ENCODE data around the gene IL4R. TPM values are rescaled to one million over a fixed set of nuclear protein-coding genes. Genes with fewer than 3 reads are reported as not detected.

Gene IL4R
- total and polyA plus RNA-seq, 2 of the 8 experiments (the other 6 are each of a cell fraction or from before 2014, with no cell fraction given) = 29.1 to 29.4 TPM

DNA sequence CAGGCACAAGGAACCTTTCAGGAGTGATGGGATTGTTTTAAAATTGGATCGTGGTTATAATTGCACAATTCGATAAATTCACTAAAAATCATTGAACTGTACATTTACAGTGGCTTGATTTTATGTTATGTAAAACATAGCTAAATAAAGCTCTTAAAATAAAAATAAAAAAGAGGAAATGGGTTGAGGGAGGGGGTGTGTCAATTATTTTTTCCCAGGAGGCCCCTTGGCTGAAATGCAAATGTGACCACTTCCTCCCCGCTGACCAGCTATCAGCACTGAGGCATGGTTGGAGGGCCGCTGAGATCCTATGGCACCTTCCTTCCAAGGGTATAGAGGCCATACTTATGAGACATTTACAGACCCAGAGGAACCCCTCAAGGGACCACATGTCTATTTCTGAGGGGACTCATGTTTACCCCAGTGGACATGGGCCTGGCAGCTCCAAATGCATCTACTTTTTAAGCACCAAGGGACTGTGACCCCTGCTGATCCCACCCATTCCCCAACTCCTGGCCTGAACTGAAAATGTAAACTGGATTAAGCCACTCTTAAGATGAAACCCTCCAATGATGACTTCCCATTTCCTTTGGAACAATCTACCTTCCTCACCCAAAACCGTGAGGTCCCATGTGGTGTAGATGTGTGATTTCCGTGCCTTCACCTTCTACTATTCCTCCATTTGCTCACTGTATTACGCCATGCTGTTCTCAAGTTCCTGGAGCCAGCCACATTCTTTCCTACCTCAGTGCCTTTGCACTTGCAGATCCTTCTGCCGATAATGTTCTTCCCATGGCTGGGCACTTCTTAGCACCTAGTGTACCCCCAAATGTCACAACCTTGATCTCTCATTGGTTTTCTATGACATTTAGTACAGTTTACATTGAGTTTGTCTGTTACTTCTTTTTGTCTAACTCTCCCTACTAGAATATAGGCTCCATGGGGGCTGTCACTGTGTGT is 85.4 kb downstream of the IL4R start (continued):
- TF ChIP-seq EP300 (IDR thresholded peaks at IDR 0.05; ENCODE audit: borderline replicate concordance in 1 of 2, low read depth in 2 of 2, low read length in 2 of 2) = no peak
- TF ChIP-seq BRCA1 (IDR thresholded peaks at IDR 0.05; ENCODE audit: low read depth, low read length) = no peak
- TF ChIP-seq, protein P1, sequence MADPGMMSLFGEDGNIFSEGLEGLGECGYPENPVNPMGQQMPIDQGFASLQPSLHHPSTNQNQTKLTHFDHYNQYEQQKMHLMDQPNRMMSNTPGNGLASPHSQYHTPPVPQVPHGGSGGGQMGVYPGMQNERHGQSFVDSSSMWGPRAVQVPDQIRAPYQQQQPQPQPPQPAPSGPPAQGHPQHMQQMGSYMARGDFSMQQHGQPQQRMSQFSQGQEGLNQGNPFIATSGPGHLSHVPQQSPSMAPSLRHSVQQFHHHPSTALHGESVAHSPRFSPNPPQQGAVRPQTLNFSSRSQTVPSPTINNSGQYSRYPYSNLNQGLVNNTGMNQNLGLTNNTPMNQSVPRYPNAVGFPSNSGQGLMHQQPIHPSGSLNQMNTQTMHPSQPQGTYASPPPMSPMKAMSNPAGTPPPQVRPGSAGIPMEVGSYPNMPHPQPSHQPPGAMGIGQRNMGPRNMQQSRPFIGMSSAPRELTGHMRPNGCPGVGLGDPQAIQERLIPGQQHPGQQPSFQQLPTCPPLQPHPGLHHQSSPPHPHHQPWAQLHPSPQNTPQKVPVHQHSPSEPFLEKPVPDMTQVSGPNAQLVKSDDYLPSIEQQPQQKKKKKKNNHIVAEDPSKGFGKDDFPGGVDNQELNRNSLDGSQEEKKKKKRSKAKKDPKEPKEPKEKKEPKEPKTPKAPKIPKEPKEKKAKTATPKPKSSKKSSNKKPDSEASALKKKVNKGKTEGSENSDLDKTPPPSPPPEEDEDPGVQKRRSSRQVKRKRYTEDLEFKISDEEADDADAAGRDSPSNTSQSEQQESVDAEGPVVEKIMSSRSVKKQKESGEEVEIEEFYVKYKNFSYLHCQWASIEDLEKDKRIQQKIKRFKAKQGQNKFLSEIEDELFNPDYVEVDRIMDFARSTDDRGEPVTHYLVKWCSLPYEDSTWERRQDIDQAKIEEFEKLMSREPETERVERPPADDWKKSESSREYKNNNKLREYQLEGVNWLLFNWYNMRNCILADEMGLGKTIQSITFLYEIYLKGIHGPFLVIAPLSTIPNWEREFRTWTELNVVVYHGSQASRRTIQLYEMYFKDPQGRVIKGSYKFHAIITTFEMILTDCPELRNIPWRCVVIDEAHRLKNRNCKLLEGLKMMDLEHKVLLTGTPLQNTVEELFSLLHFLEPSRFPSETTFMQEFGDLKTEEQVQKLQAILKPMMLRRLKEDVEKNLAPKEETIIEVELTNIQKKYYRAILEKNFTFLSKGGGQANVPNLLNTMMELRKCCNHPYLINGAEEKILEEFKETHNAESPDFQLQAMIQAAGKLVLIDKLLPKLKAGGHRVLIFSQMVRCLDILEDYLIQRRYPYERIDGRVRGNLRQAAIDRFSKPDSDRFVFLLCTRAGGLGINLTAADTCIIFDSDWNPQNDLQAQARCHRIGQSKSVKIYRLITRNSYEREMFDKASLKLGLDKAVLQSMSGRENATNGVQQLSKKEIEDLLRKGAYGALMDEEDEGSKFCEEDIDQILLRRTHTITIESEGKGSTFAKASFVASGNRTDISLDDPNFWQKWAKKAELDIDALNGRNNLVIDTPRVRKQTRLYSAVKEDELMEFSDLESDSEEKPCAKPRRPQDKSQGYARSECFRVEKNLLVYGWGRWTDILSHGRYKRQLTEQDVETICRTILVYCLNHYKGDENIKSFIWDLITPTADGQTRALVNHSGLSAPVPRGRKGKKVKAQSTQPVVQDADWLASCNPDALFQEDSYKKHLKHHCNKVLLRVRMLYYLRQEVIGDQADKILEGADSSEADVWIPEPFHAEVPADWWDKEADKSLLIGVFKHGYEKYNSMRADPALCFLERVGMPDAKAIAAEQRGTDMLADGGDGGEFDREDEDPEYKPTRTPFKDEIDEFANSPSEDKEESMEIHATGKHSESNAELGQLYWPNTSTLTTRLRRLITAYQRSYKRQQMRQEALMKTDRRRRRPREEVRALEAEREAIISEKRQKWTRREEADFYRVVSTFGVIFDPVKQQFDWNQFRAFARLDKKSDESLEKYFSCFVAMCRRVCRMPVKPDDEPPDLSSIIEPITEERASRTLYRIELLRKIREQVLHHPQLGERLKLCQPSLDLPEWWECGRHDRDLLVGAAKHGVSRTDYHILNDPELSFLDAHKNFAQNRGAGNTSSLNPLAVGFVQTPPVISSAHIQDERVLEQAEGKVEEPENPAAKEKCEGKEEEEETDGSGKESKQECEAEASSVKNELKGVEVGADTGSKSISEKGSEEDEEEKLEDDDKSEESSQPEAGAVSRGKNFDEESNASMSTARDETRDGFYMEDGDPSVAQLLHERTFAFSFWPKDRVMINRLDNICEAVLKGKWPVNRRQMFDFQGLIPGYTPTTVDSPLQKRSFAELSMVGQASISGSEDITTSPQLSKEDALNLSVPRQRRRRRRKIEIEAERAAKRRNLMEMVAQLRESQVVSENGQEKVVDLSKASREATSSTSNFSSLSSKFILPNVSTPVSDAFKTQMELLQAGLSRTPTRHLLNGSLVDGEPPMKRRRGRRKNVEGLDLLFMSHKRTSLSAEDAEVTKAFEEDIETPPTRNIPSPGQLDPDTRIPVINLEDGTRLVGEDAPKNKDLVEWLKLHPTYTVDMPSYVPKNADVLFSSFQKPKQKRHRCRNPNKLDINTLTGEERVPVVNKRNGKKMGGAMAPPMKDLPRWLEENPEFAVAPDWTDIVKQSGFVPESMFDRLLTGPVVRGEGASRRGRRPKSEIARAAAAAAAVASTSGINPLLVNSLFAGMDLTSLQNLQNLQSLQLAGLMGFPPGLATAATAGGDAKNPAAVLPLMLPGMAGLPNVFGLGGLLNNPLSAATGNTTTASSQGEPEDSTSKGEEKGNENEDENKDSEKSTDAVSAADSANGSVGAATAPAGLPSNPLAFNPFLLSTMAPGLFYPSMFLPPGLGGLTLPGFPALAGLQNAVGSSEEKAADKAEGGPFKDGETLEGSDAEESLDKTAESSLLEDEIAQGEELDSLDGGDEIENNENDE (IDR thresholded peaks at IDR 0.05; ENCODE audit: insufficient replicate concordance, low read length) = no peak

All from H1 (cell line).